Body of pancreas (tissue), 4 donors: ENCODE data around the gene TRPC4.

Experiments
- CTCF ChIP-seq, 7 experiments: fragments of 450-650 bp in 4 of 7; fragments of 200-600 bp in 3 of 7; sonication (generic) in 3 of 7; IDR thresholded peaks; one replicate each; pipeline ENCODE4 v1.5.1; 2016 to 2019; ENCODE audit warnings: antibody characterized with exemption in 7 of 7
- POLR2A ChIP-seq, 3 donors: fragments of 450-650 bp; IDR thresholded peaks; one replicate each; pipeline ENCODE4 v1.6.1; 2016; ENCODE audit warnings: antibody characterized with exemption in 3 of 3, mild to moderate bottlenecking in 2 of 3

GRCh38 chr13:37608750-37609339 is 260.7 kb downstream of the TRPC4 start:
- TF ChIP-seq CTCF (IDR thresholded peaks at IDR 0.05) (peak in 5 of 7 experiments; percentile 10 to 31 (median 15)), POLR2A (IDR thresholded peaks at IDR 0.05) (no peak)
